HEK293 (cell line): Measurements from ENCODE around the gene FBXL13.
A peak's percentile ranks its signal among the peaks of the same experiment; 100 is the strongest.

Experiments
- CTCF ChIA-PET: fragments of 350-600 bp; formaldehyde crosslinking; extraction: SDS; loops from one replicate; lab custom pipeline; 2021; ENCODE audit warnings: antibody characterized with exemption; lab: Yijun Ruan, JAX
- POLR2A ChIA-PET: fragments of 300-600 bp; formaldehyde crosslinking; extraction: SDS; loops from one replicate; lab custom pipeline; 2020; ENCODE audit warnings: antibody characterized with exemption, inconsistent platforms; lab: Yijun Ruan, JAX
- H3K27ac ChIP-seq: fragments of 200-500 bp; sonication (Bioruptor generic); 2 replicates; pipeline ENCODE4 v1.5.1; 2014; ENCODE audit warnings: low read depth, low read length, control low read depth, inconsistent platforms; ENCODE audit errors: extremely low read depth
- H3K36me3 ChIP-seq, 2 experiments: fragments of 200-500 bp in 1 of 2; sonication (Bioruptor generic) in 1 of 2; 1 replicate in 1 of 2; 2 replicates in 1 of 2; pipeline ENCODE4 v1.5.1; 2014 to 2017; ENCODE audit warnings: inconsistent platforms in 2 of 2, low read length in 2 of 2; ENCODE audit not compliant: control insufficient read depth in 2 of 2, insufficient read depth in 1 of 2
- H3K4me1 ChIP-seq: fragments of 200-500 bp; sonication (Bioruptor generic); 2 replicates; pipeline ENCODE4 v1.5.1; 2014; ENCODE audit warnings: mild to moderate bottlenecking, low read length, inconsistent platforms; ENCODE audit not compliant: control insufficient read depth, insufficient read depth
- H3K4me3 ChIP-seq: 2 replicates; pipeline ENCODE4 v1.5.1; 2011; ENCODE audit warnings: low read depth, mild to moderate bottlenecking, control low read depth, low read length, moderate library complexity
- H3K9me3 ChIP-seq: fragments of 200-500 bp; sonication (Bioruptor generic); 2 replicates; pipeline ENCODE4 v1.5.1; 2014; ENCODE audit warnings: low read depth, low read length, inconsistent platforms; ENCODE audit not compliant: control insufficient read depth, insufficient read depth
- GLI2 ChIP-seq: fragments of 450-650 bp; formaldehyde crosslinking; IDR thresholded peaks from 2 replicates; pipeline ENCODE4; 2017; ENCODE audit warnings: missing biosample characterization, missing genetic modification characterization, low read depth, borderline replicate concordance
- HOXC10 ChIP-seq: sonication (generic); formaldehyde crosslinking; IDR thresholded peaks from 2 replicates; pipeline ENCODE4 v1.8.1; 2023; ENCODE audit warnings: mild to moderate bottlenecking, missing genetic modification reagents
- ZBTB48 ChIP-seq: fragments of 450-650 bp; formaldehyde crosslinking; IDR thresholded peaks from 2 replicates; pipeline ENCODE4 v1.5.1; 2016; ENCODE audit warnings: missing biosample characterization, missing genetic modification characterization
- ZFP37 ChIP-seq: fragments of 450-650 bp; formaldehyde crosslinking; IDR thresholded peaks from 2 replicates; pipeline ENCODE4 v1.5.1; 2016; ENCODE audit warnings: missing biosample characterization, missing genetic modification characterization
- ZNF140 ChIP-seq: fragments of 450-650 bp; formaldehyde crosslinking; IDR thresholded peaks from 2 replicates; pipeline ENCODE4 v1.5.1; 2016; ENCODE audit warnings: missing biosample characterization, missing genetic modification characterization
- ZNF16 ChIP-seq: fragments of 450-650 bp; formaldehyde crosslinking; IDR thresholded peaks from 2 replicates; pipeline ENCODE4 v1.5.1; 2016; ENCODE audit warnings: low read depth, missing biosample characterization, missing genetic modification characterization
- ZNF248 ChIP-seq: fragments of 450-650 bp; formaldehyde crosslinking; IDR thresholded peaks from 2 replicates; pipeline ENCODE4 v1.5.1; 2017; ENCODE audit warnings: missing biosample characterization, missing genetic modification characterization
- ZNF366 ChIP-seq: fragments of 450-650 bp; formaldehyde crosslinking; conservative IDR thresholded peaks from 2 replicates; pipeline ENCODE4 v1.5.1; 2016; ENCODE audit warnings: missing biosample characterization, missing genetic modification characterization
- ZNF423 ChIP-seq: fragments of 450-650 bp; formaldehyde crosslinking; IDR thresholded peaks from 2 replicates; pipeline ENCODE4 v1.5.1; 2016; ENCODE audit warnings: missing biosample characterization, missing genetic modification characterization
- ZNF426 ChIP-seq: fragments of 450-650 bp; formaldehyde crosslinking; IDR thresholded peaks from 2 replicates; pipeline ENCODE4 v1.5.1; 2017; ENCODE audit warnings: missing biosample characterization, missing genetic modification characterization, mild to moderate bottlenecking, inconsistent platforms, moderate library complexity
- ZNF768 ChIP-seq: fragments of 450-650 bp; formaldehyde crosslinking; IDR thresholded peaks from 2 replicates; pipeline ENCODE4 v1.5.1; 2018; ENCODE audit warnings: missing biosample characterization, mild to moderate bottlenecking, missing genetic modification characterization
- TF ChIP-seq, protein P1 (sequence below): fragments of 450-650 bp; formaldehyde crosslinking; IDR thresholded peaks from 2 replicates; pipeline ENCODE4 v1.5.1; 2017; ENCODE audit warnings: missing biosample characterization, missing genetic modification characterization
- TF ChIP-seq, protein P2 (sequence below): fragments of 450-650 bp; formaldehyde crosslinking; IDR thresholded peaks from 2 replicates; pipeline ENCODE4 v1.5.1; 2016; ENCODE audit warnings: missing biosample characterization, missing genetic modification characterization
- TF ChIP-seq, protein P3 (sequence below): fragments of 450-650 bp; formaldehyde crosslinking; IDR thresholded peaks from 2 replicates; pipeline ENCODE4 v1.5.1; 2016; ENCODE audit warnings: missing biosample characterization, missing genetic modification characterization
- TF ChIP-seq, protein P4 (sequence below): fragments of 450-650 bp; formaldehyde crosslinking; IDR thresholded peaks from 2 replicates; pipeline ENCODE4 v1.5.1; 2016; ENCODE audit warnings: missing biosample characterization, missing genetic modification characterization, borderline replicate concordance
- TF ChIP-seq, protein P5 (sequence below): fragments of 450-650 bp; formaldehyde crosslinking; IDR thresholded peaks from 2 replicates; pipeline ENCODE4 v1.5.1; 2017; ENCODE audit warnings: missing biosample characterization, missing genetic modification characterization
- TF ChIP-seq, protein P6 (sequence below): fragments of 450-650 bp; formaldehyde crosslinking; IDR thresholded peaks from 2 replicates; pipeline ENCODE4 v1.5.1; 2016; ENCODE audit warnings: missing biosample characterization, missing genetic modification characterization

FBXL13 gene

DNA sequence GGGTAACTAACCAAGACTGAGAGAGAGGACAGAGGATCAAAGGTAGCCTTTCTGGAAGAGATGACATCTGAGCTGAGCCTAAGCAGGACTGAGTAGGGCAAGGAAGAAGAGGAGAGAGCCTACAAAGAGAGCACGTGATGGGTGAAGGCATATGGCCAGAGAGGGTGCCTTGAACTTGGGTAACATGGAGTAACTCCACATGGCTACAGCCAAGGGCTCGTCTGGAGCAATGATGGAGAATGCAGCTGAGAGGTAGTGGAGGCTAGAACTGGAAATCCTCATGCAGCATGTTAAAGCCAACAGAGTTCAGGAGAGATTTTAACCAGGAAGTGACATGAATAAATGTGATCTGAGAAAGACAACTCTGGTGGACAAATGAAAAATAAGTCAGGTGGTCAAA lies 84.0 kb downstream of the FBXL13 start:
- Histone ChIP-seq H3K36me3 (no peaks in the 10 kb centered on the region), H3K9me3 (no peaks in the 10 kb centered on the region), H3K4me1 (peaks cover 15% of the 10 kb centered on the region), H3K27ac (no peak overlapping the region), H3K4me3 (no peak overlapping the region)
- no peak for TF ChIP-seq ZNF426 (tag by site-specific recombination)
- TF ChIP-seq ZNF366 (tag by site-specific recombination): no peak
- TF ChIP-seq GLI2 (tag by site-specific recombination): no peak
- no peak for TF ChIP-seq ZNF16 (tag by site-specific recombination)
- ChIA-PET CTCF (no interaction called here), POLR2A (no interaction called here)

DNA sequence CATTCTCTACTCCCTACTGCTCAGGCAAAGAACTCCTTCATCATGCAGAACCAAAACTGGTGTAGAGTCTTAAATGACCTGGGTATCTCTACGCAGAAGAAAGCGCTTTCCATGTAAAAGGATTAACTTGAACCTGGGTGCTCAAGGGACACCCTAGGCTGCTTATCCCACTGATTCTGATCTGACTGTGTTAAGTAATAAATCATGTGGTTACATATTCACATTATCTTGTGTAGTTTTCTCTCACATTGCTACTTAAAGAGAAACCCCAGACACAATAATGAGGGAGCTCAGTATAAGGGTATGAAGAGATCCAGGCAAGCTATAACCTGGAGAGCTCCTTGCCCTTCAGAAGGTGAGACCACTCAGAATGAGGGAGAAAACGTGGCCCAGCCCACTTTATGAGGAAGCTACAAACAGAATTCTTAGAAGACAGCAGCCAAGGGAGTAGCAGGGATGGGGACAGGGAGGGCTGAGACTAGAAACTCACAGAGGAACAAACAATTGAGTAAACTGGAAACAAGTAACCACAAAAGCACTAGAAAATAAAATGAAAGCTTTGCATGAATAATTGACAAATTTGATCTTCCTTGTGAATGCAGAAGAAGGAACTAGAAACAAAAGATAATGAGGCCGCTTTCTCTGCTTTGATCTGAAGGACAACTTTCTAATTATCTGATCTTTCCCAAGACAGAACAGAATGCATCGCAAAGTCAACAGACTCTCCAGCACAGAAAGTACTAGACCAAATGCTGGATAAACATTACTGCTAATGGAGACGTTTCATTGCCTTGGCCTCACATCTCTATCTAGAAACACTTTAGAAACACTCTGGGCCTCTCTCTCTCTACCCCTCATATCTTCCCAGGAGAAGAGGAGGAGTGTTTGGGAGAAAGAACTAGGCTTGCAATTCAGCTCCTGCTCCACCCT lies 85.7 kb downstream of the FBXL13 start:
- H3K36me3 ChIP-seq: no peaks in the 10 kb centered on the region
- ChIA-PET POLR2A (no interaction called here), CTCF (no interaction called here)
- H3K4me1 ChIP-seq: peaks cover 15% of the 10 kb centered on the region
- H3K9me3 ChIP-seq: no peaks in the 10 kb centered on the region
- H3K4me3 ChIP-seq: no peak overlapping the region
- H3K27ac ChIP-seq: no peak overlapping the region
- TF ChIP-seq, protein P1, sequence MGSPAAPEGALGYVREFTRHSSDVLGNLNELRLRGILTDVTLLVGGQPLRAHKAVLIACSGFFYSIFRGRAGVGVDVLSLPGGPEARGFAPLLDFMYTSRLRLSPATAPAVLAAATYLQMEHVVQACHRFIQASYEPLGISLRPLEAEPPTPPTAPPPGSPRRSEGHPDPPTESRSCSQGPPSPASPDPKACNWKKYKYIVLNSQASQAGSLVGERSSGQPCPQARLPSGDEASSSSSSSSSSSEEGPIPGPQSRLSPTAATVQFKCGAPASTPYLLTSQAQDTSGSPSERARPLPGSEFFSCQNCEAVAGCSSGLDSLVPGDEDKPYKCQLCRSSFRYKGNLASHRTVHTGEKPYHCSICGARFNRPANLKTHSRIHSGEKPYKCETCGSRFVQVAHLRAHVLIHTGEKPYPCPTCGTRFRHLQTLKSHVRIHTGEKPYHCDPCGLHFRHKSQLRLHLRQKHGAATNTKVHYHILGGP (tag by site-specific recombination): no peak
- TF ChIP-seq HOXC10 (CRISPR knock-in tag): no peak
- TF ChIP-seq, protein P2, sequence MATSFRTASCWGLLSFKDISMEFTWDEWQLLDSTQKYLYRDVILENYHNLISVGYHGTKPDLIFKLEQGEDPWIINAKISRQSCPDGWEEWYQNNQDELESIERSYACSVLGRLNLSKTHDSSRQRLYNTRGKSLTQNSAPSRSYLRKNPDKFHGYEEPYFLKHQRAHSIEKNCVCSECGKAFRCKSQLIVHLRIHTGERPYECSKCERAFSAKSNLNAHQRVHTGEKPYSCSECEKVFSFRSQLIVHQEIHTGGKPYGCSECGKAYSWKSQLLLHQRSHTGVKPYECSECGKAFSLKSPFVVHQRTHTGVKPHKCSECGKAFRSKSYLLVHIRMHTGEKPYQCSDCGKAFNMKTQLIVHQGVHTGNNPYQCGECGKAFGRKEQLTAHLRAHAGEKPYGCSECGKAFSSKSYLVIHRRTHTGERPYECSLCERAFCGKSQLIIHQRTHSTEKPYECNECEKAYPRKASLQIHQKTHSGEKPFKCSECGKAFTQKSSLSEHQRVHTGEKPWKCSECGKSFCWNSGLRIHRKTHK (tag by site-specific recombination): no peak
- TF ChIP-seq ZNF140: peak; percentile 46; the same call in 1 of the 2 replicates
- no peak for TF ChIP-seq ZNF423

DNA sequence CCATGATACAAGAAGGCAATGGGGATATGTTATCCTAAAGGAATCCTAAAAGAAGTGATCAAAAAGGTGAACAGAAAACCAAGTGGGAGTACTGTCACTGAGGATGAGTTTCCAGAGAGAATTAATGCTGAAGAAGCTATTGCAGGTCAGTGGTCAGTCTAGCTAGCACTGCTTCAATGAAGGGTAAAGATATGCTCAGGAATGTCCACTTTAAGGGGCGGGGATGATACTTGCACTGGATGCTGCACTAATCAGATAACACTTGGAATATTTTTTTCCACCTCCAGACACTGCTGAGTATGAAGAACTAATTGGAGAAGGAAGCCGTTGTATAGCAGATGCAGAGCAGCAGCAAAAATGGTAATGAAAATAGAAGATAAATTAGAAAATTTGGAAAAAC lies 86.5 kb downstream of the FBXL13 start:
- H3K9me3 ChIP-seq: no peaks in the 10 kb centered on the region
- ChIA-PET POLR2A (no interaction called here), CTCF (no interaction called here)
- no peak overlapping the region for H3K4me3 ChIP-seq
- H3K36me3 ChIP-seq: no peaks in the 10 kb centered on the region
- H3K27ac ChIP-seq: no peak overlapping the region
- H3K4me1 ChIP-seq: peaks cover 12% of the 10 kb centered on the region
- TF ChIP-seq, protein P3, sequence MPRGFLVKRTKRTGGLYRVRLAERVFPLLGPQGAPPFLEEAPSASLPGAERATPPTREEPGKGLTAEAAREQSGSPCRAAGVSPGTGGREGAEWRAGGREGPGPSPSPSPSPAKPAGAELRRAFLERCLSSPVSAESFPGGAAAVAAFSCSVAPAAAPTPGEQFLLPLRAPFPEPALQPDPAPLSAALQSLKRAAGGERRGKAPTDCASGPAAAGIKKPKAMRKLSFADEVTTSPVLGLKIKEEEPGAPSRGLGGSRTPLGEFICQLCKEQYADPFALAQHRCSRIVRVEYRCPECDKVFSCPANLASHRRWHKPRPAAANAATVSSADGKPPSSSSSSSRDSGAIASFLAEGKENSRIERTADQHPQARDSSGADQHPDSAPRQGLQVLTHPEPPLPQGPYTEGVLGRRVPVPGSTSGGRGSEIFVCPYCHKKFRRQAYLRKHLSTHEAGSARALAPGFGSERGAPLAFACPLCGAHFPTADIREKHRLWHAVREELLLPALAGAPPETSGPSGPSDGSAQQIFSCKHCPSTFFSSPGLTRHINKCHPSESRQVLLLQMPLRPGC: no peak
- TF ChIP-seq ZNF768 (tag by site-specific recombination): no peak
- no peak for TF ChIP-seq ZBTB48 (tag by site-specific recombination)
- TF ChIP-seq ZNF248 (tag by site-specific recombination): no peak
- TF ChIP-seq ZNF423: no peak
- TF ChIP-seq, protein P4, sequence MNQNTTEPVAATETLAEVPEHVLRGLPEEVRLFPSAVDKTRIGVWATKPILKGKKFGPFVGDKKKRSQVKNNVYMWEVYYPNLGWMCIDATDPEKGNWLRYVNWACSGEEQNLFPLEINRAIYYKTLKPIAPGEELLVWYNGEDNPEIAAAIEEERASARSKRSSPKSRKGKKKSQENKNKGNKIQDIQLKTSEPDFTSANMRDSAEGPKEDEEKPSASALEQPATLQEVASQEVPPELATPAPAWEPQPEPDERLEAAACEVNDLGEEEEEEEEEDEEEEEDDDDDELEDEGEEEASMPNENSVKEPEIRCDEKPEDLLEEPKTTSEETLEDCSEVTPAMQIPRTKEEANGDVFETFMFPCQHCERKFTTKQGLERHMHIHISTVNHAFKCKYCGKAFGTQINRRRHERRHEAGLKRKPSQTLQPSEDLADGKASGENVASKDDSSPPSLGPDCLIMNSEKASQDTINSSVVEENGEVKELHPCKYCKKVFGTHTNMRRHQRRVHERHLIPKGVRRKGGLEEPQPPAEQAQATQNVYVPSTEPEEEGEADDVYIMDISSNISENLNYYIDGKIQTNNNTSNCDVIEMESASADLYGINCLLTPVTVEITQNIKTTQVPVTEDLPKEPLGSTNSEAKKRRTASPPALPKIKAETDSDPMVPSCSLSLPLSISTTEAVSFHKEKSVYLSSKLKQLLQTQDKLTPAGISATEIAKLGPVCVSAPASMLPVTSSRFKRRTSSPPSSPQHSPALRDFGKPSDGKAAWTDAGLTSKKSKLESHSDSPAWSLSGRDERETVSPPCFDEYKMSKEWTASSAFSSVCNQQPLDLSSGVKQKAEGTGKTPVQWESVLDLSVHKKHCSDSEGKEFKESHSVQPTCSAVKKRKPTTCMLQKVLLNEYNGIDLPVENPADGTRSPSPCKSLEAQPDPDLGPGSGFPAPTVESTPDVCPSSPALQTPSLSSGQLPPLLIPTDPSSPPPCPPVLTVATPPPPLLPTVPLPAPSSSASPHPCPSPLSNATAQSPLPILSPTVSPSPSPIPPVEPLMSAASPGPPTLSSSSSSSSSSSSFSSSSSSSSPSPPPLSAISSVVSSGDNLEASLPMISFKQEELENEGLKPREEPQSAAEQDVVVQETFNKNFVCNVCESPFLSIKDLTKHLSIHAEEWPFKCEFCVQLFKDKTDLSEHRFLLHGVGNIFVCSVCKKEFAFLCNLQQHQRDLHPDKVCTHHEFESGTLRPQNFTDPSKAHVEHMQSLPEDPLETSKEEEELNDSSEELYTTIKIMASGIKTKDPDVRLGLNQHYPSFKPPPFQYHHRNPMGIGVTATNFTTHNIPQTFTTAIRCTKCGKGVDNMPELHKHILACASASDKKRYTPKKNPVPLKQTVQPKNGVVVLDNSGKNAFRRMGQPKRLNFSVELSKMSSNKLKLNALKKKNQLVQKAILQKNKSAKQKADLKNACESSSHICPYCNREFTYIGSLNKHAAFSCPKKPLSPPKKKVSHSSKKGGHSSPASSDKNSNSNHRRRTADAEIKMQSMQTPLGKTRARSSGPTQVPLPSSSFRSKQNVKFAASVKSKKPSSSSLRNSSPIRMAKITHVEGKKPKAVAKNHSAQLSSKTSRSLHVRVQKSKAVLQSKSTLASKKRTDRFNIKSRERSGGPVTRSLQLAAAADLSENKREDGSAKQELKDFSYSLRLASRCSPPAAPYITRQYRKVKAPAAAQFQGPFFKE (tag by site-specific recombination): no peak
- no peak for TF ChIP-seq ZFP37 (tag by site-specific recombination)
- TF ChIP-seq, protein P5, sequence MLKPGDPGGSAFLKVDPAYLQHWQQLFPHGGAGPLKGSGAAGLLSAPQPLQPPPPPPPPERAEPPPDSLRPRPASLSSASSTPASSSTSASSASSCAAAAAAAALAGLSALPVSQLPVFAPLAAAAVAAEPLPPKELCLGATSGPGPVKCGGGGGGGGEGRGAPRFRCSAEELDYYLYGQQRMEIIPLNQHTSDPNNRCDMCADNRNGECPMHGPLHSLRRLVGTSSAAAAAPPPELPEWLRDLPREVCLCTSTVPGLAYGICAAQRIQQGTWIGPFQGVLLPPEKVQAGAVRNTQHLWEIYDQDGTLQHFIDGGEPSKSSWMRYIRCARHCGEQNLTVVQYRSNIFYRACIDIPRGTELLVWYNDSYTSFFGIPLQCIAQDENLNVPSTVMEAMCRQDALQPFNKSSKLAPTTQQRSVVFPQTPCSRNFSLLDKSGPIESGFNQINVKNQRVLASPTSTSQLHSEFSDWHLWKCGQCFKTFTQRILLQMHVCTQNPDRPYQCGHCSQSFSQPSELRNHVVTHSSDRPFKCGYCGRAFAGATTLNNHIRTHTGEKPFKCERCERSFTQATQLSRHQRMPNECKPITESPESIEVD (tag by site-specific recombination): no peak
- TF ChIP-seq, protein P6, sequence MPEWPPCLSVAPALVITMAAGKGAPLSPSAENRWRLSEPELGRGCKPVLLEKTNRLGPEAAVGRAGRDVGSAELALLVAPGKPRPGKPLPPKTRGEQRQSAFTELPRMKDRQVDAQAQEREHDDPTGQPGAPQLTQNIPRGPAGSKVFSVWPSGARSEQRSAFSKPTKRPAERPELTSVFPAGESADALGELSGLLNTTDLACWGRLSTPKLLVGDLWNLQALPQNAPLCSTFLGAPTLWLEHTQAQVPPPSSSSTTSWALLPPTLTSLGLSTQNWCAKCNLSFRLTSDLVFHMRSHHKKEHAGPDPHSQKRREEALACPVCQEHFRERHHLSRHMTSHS (tag by site-specific recombination): no peak
